ENCODE data around the gene REM2.

GRCh38 chr14:22926316-22926715 lies 43.3 kb downstream of the REM2 start:
- no peak for TF ChIP-seq CTCF (IDR thresholded peaks at IDR 0.05; ENCODE audit: low read depth, low read length)
- TF ChIP-seq EZH2phosphoT487 (IDR thresholded peaks at IDR 0.05; ENCODE audit: low read depth): no peak
